Neutrophil (primary cell): ENCODE measurements around the gene SOX8.

ENCODE experiments used
- H3K27ac ChIP-seq: fragments of 200-600 bp; sonication (generic); 2 replicates; pipeline ENCODE4 v1.5.1; 2016; ENCODE audit warnings: mild to moderate bottlenecking, moderate library complexity
- H3K27me3 ChIP-seq: fragments of 200-600 bp; sonication (generic); 2 replicates; pipeline ENCODE4 v1.6.0; 2016; ENCODE audit warnings: mild to moderate bottlenecking
- H3K36me3 ChIP-seq: fragments of 200-600 bp; sonication (generic); 2 replicates; pipeline ENCODE4 v1.5.1; 2017
- H3K4me1 ChIP-seq, 2 experiments: fragments of 200-600 bp in 1 of 2; sonication (generic) in 1 of 2; 1 replicate in 1 of 2; 2 replicates in 1 of 2; pipeline versions ENCODE4 v1.5.1 to v1.6.1; 2013 to 2016; ENCODE audit warnings: low read depth in 1 of 2, low read length in 1 of 2, mild to moderate bottlenecking in 1 of 2, moderate library complexity in 1 of 2; ENCODE audit not compliant: control insufficient read depth in 1 of 2, insufficient read depth in 1 of 2
- H3K4me3 ChIP-seq, 2 experiments: fragments of 200-600 bp in 1 of 2; sonication (generic) in 1 of 2; 1 replicate in 1 of 2; 2 replicates in 1 of 2; pipeline ENCODE4 v1.5.1; 2013 to 2016; ENCODE audit warnings: low read depth in 1 of 2, low read length in 1 of 2, mild to moderate bottlenecking in 1 of 2, moderate library complexity in 1 of 2
- H3K9me3 ChIP-seq: fragments of 200-600 bp; sonication (generic); 2 replicates; pipeline ENCODE4 v1.5.1; 2016
- TF ChIP-seq, protein P1 (sequence below): fragments of 200-600 bp; sonication (generic); IDR thresholded peaks from 2 replicates; pipeline ENCODE4 v1.5.1; 2016; ENCODE audit warnings: antibody characterized with exemption

The SOX8 gene

DNA sequence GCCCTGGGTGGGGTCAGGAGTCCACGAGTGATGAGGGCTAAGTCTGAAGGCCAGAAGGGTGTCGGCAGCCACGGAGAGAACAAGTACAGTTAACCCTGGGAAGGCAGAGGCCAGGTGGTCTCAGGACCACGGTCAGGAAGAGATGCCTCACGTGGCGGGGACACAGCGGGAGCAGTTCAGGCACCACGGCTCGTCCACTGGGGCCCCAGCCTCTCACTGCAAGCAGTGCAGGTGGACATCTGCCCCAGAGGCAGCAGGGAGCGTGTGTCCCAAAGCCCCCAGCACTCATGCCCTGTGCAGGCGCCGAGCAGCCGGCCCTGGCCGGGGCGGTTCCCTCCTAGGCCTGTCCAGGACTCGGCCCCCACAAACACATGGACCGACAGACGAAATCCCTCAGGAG, 15.5 kb upstream of the SOX8 start:
- H3K9me3 ChIP-seq: no peaks in the 10 kb centered on the region
- no peak overlapping the region for H3K27ac ChIP-seq
- no peak overlapping the region for H3K4me3 ChIP-seq
- H3K36me3 ChIP-seq: peaks cover 14% of the 10 kb centered on the region
- peaks cover 7% of the 10 kb centered on the region for H3K27me3 ChIP-seq
- TF ChIP-seq, protein P1, sequence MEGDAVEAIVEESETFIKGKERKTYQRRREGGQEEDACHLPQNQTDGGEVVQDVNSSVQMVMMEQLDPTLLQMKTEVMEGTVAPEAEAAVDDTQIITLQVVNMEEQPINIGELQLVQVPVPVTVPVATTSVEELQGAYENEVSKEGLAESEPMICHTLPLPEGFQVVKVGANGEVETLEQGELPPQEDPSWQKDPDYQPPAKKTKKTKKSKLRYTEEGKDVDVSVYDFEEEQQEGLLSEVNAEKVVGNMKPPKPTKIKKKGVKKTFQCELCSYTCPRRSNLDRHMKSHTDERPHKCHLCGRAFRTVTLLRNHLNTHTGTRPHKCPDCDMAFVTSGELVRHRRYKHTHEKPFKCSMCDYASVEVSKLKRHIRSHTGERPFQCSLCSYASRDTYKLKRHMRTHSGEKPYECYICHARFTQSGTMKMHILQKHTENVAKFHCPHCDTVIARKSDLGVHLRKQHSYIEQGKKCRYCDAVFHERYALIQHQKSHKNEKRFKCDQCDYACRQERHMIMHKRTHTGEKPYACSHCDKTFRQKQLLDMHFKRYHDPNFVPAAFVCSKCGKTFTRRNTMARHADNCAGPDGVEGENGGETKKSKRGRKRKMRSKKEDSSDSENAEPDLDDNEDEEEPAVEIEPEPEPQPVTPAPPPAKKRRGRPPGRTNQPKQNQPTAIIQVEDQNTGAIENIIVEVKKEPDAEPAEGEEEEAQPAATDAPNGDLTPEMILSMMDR: no peak
- H3K4me1 ChIP-seq: peaks cover 10 to 12% of the 10 kb centered on the region in 2 experiments

DNA sequence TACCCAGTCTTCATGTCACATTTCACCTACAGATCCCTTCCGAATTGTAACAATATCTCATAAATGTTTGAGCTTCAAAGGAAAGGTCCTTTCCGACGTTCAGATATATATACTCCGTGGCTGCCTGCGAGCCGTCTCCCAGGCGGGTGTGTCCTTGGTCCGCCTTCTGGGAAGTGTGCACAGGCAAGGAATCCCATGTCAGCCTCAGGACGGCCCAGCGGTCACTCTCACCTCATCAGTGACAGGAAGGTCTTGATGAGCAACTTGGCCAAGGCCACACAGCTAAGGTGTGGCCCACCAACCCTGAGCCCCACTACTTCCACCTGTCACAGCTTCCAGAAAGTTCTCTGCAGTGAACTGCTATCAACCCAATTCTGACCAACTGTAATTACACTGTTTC, 15.1 kb upstream of the SOX8 start:
- Histone ChIP-seq H3K36me3 (peaks cover 14% of the 10 kb centered on the region), H3K27me3 (peaks cover 11% of the 10 kb centered on the region), H3K27ac (no peak overlapping the region), H3K9me3 (no peaks in the 10 kb centered on the region), H3K4me1 (peaks cover 10 to 15% of the 10 kb centered on the region in 2 experiments), H3K4me3 (no peak overlapping the region)
- TF ChIP-seq, protein P1: no peak

DNA sequence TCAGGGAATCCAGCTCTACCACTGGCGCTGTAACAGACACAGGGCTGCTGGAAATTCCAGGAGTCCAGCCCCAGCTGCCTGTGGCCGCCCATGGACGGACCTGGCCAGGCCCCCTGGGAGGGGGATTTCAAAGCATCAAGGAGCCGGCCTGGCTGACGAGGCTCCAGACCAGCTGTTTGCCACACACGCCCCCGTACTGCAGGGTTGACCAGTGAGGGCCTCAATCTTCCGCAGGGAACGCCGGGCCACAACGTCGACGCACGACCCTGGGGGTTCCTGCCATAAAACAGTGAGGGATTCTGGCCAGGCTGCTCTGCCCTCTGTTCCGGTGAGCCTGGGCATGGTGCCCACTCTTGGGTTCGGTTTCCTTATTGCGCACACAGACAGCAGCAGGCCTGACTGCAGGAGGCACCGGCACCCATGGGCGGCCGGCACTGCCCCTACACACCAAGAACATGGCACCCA, 14.5 kb upstream of the SOX8 start:
- peaks cover 16% of the 10 kb centered on the region for H3K27me3 ChIP-seq
- H3K9me3 ChIP-seq: no peaks in the 10 kb centered on the region
- no peak overlapping the region for H3K4me3 ChIP-seq
- no peak overlapping the region for H3K27ac ChIP-seq
- peaks cover 14% of the 10 kb centered on the region for H3K36me3 ChIP-seq
- TF ChIP-seq, protein P1: no peak
- H3K4me1 ChIP-seq: peaks cover 10 to 15% of the 10 kb centered on the region in 2 experiments

DNA sequence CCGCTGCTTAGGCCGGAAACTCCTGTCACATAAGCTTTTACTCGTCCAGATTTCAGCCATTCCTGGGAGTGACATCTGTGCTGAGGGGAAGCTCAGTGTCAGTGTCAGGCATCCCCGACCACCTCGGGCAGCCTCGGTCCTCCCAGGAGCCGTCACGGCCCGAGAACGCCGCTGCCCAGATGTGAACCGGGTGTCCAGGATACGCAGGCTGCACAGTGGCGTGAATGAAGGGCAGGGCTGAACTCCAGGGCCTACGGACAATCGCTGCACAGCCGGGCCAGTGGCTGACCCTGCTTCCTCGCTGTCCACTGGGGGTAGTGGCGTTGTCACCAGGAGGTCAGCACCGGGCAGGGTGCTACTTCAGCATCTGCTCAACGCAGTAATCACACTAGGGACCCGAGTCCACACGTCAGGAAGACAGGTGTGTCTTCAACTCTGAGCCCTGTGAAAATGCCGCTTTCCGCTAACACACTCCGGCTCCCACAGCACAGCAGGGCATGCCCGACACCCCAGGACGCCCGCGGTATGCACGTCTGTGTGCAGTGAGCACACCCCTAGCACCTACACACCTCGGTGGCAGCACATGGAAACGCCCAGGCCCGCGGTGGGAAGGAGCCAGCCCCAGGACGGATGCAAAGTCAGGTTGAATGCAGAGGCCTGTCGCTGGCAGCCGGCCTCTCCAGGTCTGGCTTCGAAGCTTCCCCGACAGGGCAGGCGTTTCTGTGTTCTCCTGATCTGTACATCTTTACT, 13.8 kb upstream of the SOX8 start:
- H3K9me3 ChIP-seq: no peaks in the 10 kb centered on the region
- H3K27me3 ChIP-seq: peaks cover 23% of the 10 kb centered on the region
- no peak overlapping the region for H3K4me3 ChIP-seq
- peaks cover 14% of the 10 kb centered on the region for H3K36me3 ChIP-seq
- TF ChIP-seq, protein P1: no peak
- no peak overlapping the region for H3K27ac ChIP-seq
- peaks cover 10 to 15% of the 10 kb centered on the region in 2 experiments for H3K4me1 ChIP-seq

DNA sequence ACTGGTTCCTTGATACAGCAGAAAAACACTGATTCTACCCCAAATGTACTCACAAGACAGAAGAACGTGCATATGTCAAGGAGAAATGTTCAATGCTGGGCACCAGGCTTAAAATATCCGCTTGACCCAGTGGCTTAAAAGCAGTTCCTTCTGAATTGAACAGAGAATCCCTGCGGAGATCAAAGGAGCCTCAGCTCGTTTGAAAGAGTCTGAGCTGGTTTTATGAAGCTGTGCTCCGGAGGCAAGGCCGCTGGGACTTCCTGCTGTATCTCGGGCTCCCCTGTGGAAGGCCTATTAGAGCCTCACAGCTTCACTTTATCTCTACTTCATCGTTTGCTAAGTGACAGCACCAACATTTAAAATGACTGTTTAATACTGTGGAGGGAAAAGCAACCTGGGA, 12.9 kb upstream of the SOX8 start:
- H3K27me3 ChIP-seq: peaks cover 30% of the 10 kb centered on the region
- H3K36me3 ChIP-seq: peaks cover 14% of the 10 kb centered on the region
- H3K4me1 ChIP-seq: peaks cover 10 to 15% of the 10 kb centered on the region in 2 experiments
- H3K9me3 ChIP-seq: no peaks in the 10 kb centered on the region
- TF ChIP-seq, protein P1: no peak
- no peak overlapping the region for H3K4me3 ChIP-seq
- H3K27ac ChIP-seq: no peak overlapping the region
